H1 (cell line): ENCODE measurements around the gene SIX1. TPM values are rescaled to one million over a fixed set of nuclear protein-coding genes. Genes with fewer than 3 reads are reported as not detected.

Source experiments
- CTCF ChIA-PET: fragments of 300-600 bp; sonication (Branson Sonifier 250); formaldehyde crosslinking; loops from one replicate; lab custom pipeline; 2021; ENCODE audit not compliant: partially characterized antibody; lab: Charles Lee
- POLR2A ChIA-PET: fragments of 300-600 bp; sonication (Branson Sonifier 250); formaldehyde crosslinking; loops from one replicate; lab custom pipeline; 2021; ENCODE audit warnings: inconsistent platforms; ENCODE audit not compliant: partially characterized antibody; lab: Charles Lee
- DNase-seq, 2 experiments: peaks; one replicate each; pipeline versions ENCODE4 v3.0.0 to v3.0.0-alpha.2; 2010 to 2022; ENCODE audit warnings: low spot score in 2 of 2, low read depth in 1 of 2, mixed read lengths in 1 of 2
- FAIRE-seq: peaks from 2 replicates; lab custom pipeline; 2011; peaks lifted over from hg19 to GRCh38; lab: Jason Lieb, UNC
- H2AFZ ChIP-seq: 2 replicates; pipeline ENCODE4 v1.8.1; 2012; ENCODE audit warnings: low read length, inconsistent platforms
- H2AK5ac ChIP-seq: 2 replicates; pipeline ENCODE4 v1.6.1; 2013; ENCODE audit warnings: low read depth, low read length
- H2BK120ac ChIP-seq: replicated peaks from 2 replicates; pipeline ENCODE3; 2013; ENCODE audit warnings: low read depth, low read length, inconsistent platforms
- H2BK12ac ChIP-seq: 2 replicates; pipeline ENCODE4 v1.6.1; 2013; ENCODE audit warnings: low read depth, low read length
- H2BK15ac ChIP-seq: 2 replicates; pipeline ENCODE4 v1.6.1; 2013; ENCODE audit warnings: low read length
- H2BK20ac ChIP-seq: 2 replicates; pipeline ENCODE4 v1.6.1; 2013; ENCODE audit warnings: low read length
- H2BK5ac ChIP-seq: 2 replicates; pipeline ENCODE4 v1.6.1; 2013; ENCODE audit warnings: low read depth, low read length
- H3K14ac ChIP-seq: 2 replicates; pipeline ENCODE4 v1.6.1; 2013; ENCODE audit warnings: inconsistent platforms; ENCODE audit not compliant: insufficient read length
- H3K18ac ChIP-seq: 2 replicates; pipeline ENCODE4 v1.6.1; 2013; ENCODE audit warnings: low read length; ENCODE audit errors: extremely low read depth
- H3K23ac ChIP-seq: 2 replicates; pipeline ENCODE4 v1.6.1; 2013; ENCODE audit warnings: inconsistent platforms; ENCODE audit not compliant: insufficient read length
- H3K23me2 ChIP-seq: 2 replicates; pipeline ENCODE4 v1.6.1; 2013; ENCODE audit warnings: low read depth, low read length
- H3K27ac ChIP-seq: 2 replicates; pipeline ENCODE4 v1.6.1; 2011; ENCODE audit warnings: low read depth, low read length, inconsistent platforms
- H3K27me3 ChIP-seq, 4 experiments: replicated peaks in 1 of 4; 1 replicate in 1 of 4; 2 replicates in 3 of 4; pipeline versions ENCODE4 v1.6.1 to v1.8.1; 2011 to 2013; ENCODE audit warnings: low read length in 3 of 4, mild to moderate bottlenecking in 3 of 4, inconsistent platforms in 2 of 4, mixed read lengths in 2 of 4, moderate library complexity in 1 of 4; ENCODE audit not compliant: control insufficient read depth in 3 of 4, insufficient read depth in 3 of 4; ENCODE audit errors: extremely low read depth in 1 of 4
- H3K36me3 ChIP-seq, 4 experiments: 2 replicates each; pipeline versions ENCODE4 v1.6.1 to v1.8.1; 2011 to 2013; ENCODE audit warnings: mild to moderate bottlenecking in 4 of 4, low read length in 3 of 4, moderate library complexity in 2 of 4, control low read depth in 1 of 4, inconsistent platforms in 1 of 4; ENCODE audit not compliant: insufficient read depth in 4 of 4, control insufficient read depth in 2 of 4
- H3K4ac ChIP-seq: replicated peaks from 2 replicates; pipeline ENCODE3; 2013; ENCODE audit warnings: low read length, low read depth, mixed read lengths, inconsistent platforms; ENCODE audit not compliant: insufficient read length
- H3K4me1 ChIP-seq, 4 experiments: replicated peaks in 1 of 4; 1 replicate in 1 of 4; 2 replicates in 3 of 4; pipeline versions ENCODE4 v1.6.1 to v1.8.1; 2011 to 2013; ENCODE audit warnings: low read length in 3 of 4, inconsistent platforms in 2 of 4, mixed read lengths in 1 of 4; ENCODE audit not compliant: insufficient read depth in 4 of 4, control insufficient read depth in 3 of 4
- H3K4me2 ChIP-seq, 2 experiments: 2 replicates each; pipeline versions ENCODE4 v1.6.1 to v1.8.1; 2011 to 2013; ENCODE audit warnings: low read depth in 2 of 2, low read length in 2 of 2, control low read depth in 1 of 2, inconsistent platforms in 1 of 2, mild to moderate bottlenecking in 1 of 2; ENCODE audit not compliant: insufficient read depth in 1 of 2
- H3K4me3 ChIP-seq, 4 experiments: fragments of 200-600, 300-600 bp in 1 of 4; sonication (generic), shearing (Covaris generic), sonication (Bioruptor Twin) in 1 of 4; 2 replicates each; pipeline versions ENCODE4 v1.5.1 to v1.8.1; 2011 to 2016; ENCODE audit warnings: low read length in 4 of 4, low read depth in 3 of 4, control low read depth in 2 of 4, inconsistent platforms in 2 of 4, mild to moderate bottlenecking in 2 of 4, mixed read lengths in 1 of 4, moderate library complexity in 1 of 4; ENCODE audit not compliant: insufficient read depth in 2 of 4; ENCODE audit errors: extremely low read depth in 1 of 4
- H3K56ac ChIP-seq: replicated peaks from 2 replicates; pipeline ENCODE3; 2013; ENCODE audit warnings: low read depth, mild to moderate bottlenecking, mixed read lengths, low read length, inconsistent platforms; ENCODE audit not compliant: insufficient read length
- H3K79me1 ChIP-seq: 2 replicates; pipeline ENCODE4 v1.6.1; 2013; ENCODE audit warnings: low read depth, low read length, control low read depth
- H3K79me2 ChIP-seq, 2 experiments: 2 replicates each; pipeline versions ENCODE4 v1.6.1 to v1.8.1; 2012 to 2013; ENCODE audit warnings: low read length in 2 of 2, mild to moderate bottlenecking in 2 of 2, inconsistent platforms in 1 of 2; ENCODE audit not compliant: insufficient read depth in 2 of 2, control insufficient read depth in 1 of 2
- H3K9ac ChIP-seq, 4 experiments: replicated peaks in 1 of 4; 1 replicate in 1 of 4; 2 replicates in 3 of 4; pipeline versions ENCODE4 v1.6.1 to v1.8.1; 2011 to 2013; ENCODE audit warnings: low read depth in 3 of 4, low read length in 3 of 4, control low read depth in 2 of 4, mild to moderate bottlenecking in 2 of 4, moderate library complexity in 2 of 4, inconsistent platforms in 1 of 4; ENCODE audit errors: extremely low read depth in 1 of 4
- H3K9me3 ChIP-seq, 2 experiments: 2 replicates each; pipeline versions ENCODE4 v1.6.1 to v1.8.1; 2012 to 2013; ENCODE audit warnings: mild to moderate bottlenecking in 2 of 2, moderate library complexity in 2 of 2, control low read depth in 1 of 2, inconsistent platforms in 1 of 2, low read depth in 1 of 2, low read length in 1 of 2, mixed read lengths in 1 of 2; ENCODE audit not compliant: insufficient read depth in 2 of 2
- H4K20me1 ChIP-seq, 2 experiments: replicated peaks in 1 of 2; 2 replicates each; pipeline versions ENCODE3 to v1.8.1; 2011 to 2013; ENCODE audit warnings: inconsistent platforms in 2 of 2, low read length in 2 of 2, mild to moderate bottlenecking in 1 of 2; ENCODE audit not compliant: insufficient read depth in 2 of 2, control insufficient read depth in 1 of 2
- H4K5ac ChIP-seq: 2 replicates; pipeline ENCODE4 v1.6.1; 2013; ENCODE audit warnings: low read length, low read depth, mixed read lengths, inconsistent platforms; ENCODE audit not compliant: insufficient read length
- H4K8ac ChIP-seq: 2 replicates; pipeline ENCODE4 v1.8.0; 2013; ENCODE audit warnings: mild to moderate bottlenecking, moderate library complexity, low read length, inconsistent platforms; ENCODE audit not compliant: insufficient read depth; ENCODE audit errors: extremely low read depth
- H4K91ac ChIP-seq: replicated peaks from 2 replicates; pipeline ENCODE3; 2013; ENCODE audit warnings: low read length, mixed read lengths, inconsistent platforms; ENCODE audit not compliant: insufficient read length
- ATF3 ChIP-seq: IDR thresholded peaks from 2 replicates; pipeline ENCODE4 v1.6.1; 2011; ENCODE audit warnings: low read depth, mild to moderate bottlenecking, low read length; ENCODE audit not compliant: insufficient read depth
- BACH1 ChIP-seq: IDR thresholded peaks from 2 replicates; pipeline ENCODE4 v1.6.1; 2012; ENCODE audit warnings: low read length, improper control_type of control experiment
- CEBPB ChIP-seq: IDR thresholded peaks from 2 replicates; pipeline ENCODE4 v1.6.1; 2012; ENCODE audit warnings: low read depth, low read length
- MAFK ChIP-seq: IDR thresholded peaks from 2 replicates; pipeline ENCODE4 v1.6.1; 2012; ENCODE audit warnings: low read depth, mild to moderate bottlenecking, improper control_type of control experiment, low read length
- TAF7 ChIP-seq: optimal IDR thresholded peaks from 2 replicates; pipeline ENCODE3; 2011; ENCODE audit warnings: low read depth, mild to moderate bottlenecking, inconsistent platforms, low read length, moderate library complexity, borderline replicate concordance
- WGBS, 2 experiments: shearing (Covaris generic) in 1 of 2; methylation state at CpG; one replicate each; pipeline versions ENCODE4 v1.1.6 to v1.1.7; 2013 to 2015; ENCODE audit warnings: low lambda C conversion rate in 2 of 2, mixed read lengths in 2 of 2, inconsistent platforms in 1 of 2, low coverage in 1 of 2, missing lambda C conversion rate in 1 of 2; ENCODE audit not compliant: insufficient replicate concordance in 2 of 2, insufficient coverage in 1 of 2, insufficient read length in 1 of 2; ENCODE audit errors: extremely low coverage in 1 of 2, missing lambda C conversion rate in 1 of 2; 5-methylcytosine and 5-hydroxymethylcytosine counted together
- polyA plus RNA-seq, 7 experiments: library from polyadenylated mRNA; depleted of rRNA in 3 of 7; stranded (reverse) in 5 of 7; unstranded in 2 of 7; fragments of >200 nt in 5 of 7; fragments of 200-250 nt in 2 of 7; gene quantifications; 1 replicate in 5 of 7; 2 replicates in 1 of 7; 4 replicates in 1 of 7; pipeline versions ENCODE4 v1.2.1 to v1.2.3, GENCODE V29; 2011 to 2013; ENCODE audit warnings: missing spikeins in 2 of 7, mixed read lengths in 2 of 7
- total RNA-seq: library from RNA; stranded (reverse); fragmentation: NEBNext Ultra II Directional; extraction: Animal tissue kit (Norgen Biotek cat#: 25700); gene quantifications from 2 replicates; pipeline ENCODE4 v1.2.1, GENCODE V29; 2021

Gene SIX1
- total and polyA plus RNA-seq, 2 of the 8 experiments (the other 6 are each of a cell fraction or from before 2014, with no cell fraction given), result 0.03 to 0.69 TPM

- H2AFZ ChIP-seq, result no peak overlapping the region
- H3K79me2 ChIP-seq, result no peaks in the 10 kb centered on the region
- DNase-seq, result no peak
- H4K91ac ChIP-seq, result no peak overlapping the region
- ChIA-PET POLR2A (no interaction called here), CTCF (no interaction called here)
- H3K18ac ChIP-seq, result no peak overlapping the region
- no peak overlapping the region for H4K8ac ChIP-seq
- no peaks in the 10 kb centered on the region for H3K9me3 ChIP-seq
- H3K23ac ChIP-seq, result no peak overlapping the region
- TF ChIP-seq ATF3 (no peak), MAFK (peak; percentile 65; the same call in 1 of the 2 replicates), TAF7 (no peak), CEBPB (no peak; the same call in 1 of the 2 replicates), BACH1 (peak; percentile 75)
- H3K4me2 ChIP-seq, result no peak overlapping the region
- no peak overlapping the region for H2BK120ac ChIP-seq
- no peak overlapping the region for H3K4ac ChIP-seq
- no peak overlapping the region for H4K5ac ChIP-seq
- no peaks in the 10 kb centered on the region for H4K20me1 ChIP-seq
- no peak overlapping the region for H2BK20ac ChIP-seq
- WGBS, 2 experiments, result 87% methylated on average over 5 of the region's 5 CpGs; no CpG with 5 or more reads in 1 of the 2 experiments
- no peak overlapping the region for H2BK5ac ChIP-seq
- H2BK15ac ChIP-seq, result no peak overlapping the region
- FAIRE-seq, result no peak
- no peaks in the 10 kb centered on the region for H3K79me1 ChIP-seq
- no peak overlapping the region for H3K27ac ChIP-seq
- no peaks in the 10 kb centered on the region for H3K4me1 ChIP-seq
- H3K36me3 ChIP-seq, result no peaks in the 10 kb centered on the region
- H3K27me3 ChIP-seq, result no peaks in the 10 kb centered on the region
- H3K56ac ChIP-seq, result no peak overlapping the region
- H2BK12ac ChIP-seq, result no peak overlapping the region
- H3K14ac ChIP-seq, result no peak overlapping the region
- H3K9ac ChIP-seq, result no peak overlapping the region
- H3K23me2 ChIP-seq, result no peaks in the 10 kb centered on the region; the same call in 1 of the 2 replicates
- no peak overlapping the region for H3K4me3 ChIP-seq
- H2AK5ac ChIP-seq, result no peak overlapping the region
Observed at GRCh38 chr14:60668431-60669112, 19.3 kb upstream of the SIX1 start.
